ENCODE data around the gene CDK5RAP2.

GRCh38 chr9:120484162-120484561 lies 95.8 kb downstream of the CDK5RAP2 start:
- no peak for TF ChIP-seq ZBTB7A (IDR thresholded peaks at IDR 0.05; ENCODE audit: borderline replicate concordance, control insufficient read depth, low read depth, low read length)
- no peak for TF ChIP-seq POLR2A (conservative IDR thresholded peaks at IDR 0.05)
- TF ChIP-seq CTCF (IDR thresholded peaks at IDR 0.05 in 2 of 3, conservative IDR thresholded peaks at IDR 0.05 in 1 of 3; ENCODE audit: insufficient read depth in 2 of 3, low read depth in 1 of 3, low read length in 3 of 3): no peak
- TF ChIP-seq MTA3 (IDR thresholded peaks at IDR 0.05; ENCODE audit: borderline replicate concordance): no peak
- TF ChIP-seq MXI1 (IDR thresholded peaks at IDR 0.05; ENCODE audit: low read depth, low read length): no peak
- no peak for TF ChIP-seq FIP1L1 (IDR thresholded peaks at IDR 0.05; ENCODE audit: low read depth, low read length, poor library complexity, severe bottlenecking)
- TF ChIP-seq JUNB (CRISPR knock-in tag; conservative IDR thresholded peaks at IDR 0.05): no peak
- no peak for TF ChIP-seq ZNF699 (CRISPR knock-in tag; IDR thresholded peaks at IDR 0.05; ENCODE audit: insufficient replicate concordance)
- no peak for TF ChIP-seq POLR2AphosphoS5 (IDR thresholded peaks at IDR 0.05; ENCODE audit: control insufficient read depth, insufficient read depth, low read depth, low read length)
- no peak for TF ChIP-seq CEBPB (tag; IDR thresholded peaks at IDR 0.05)
- TF ChIP-seq ZNF24 (IDR thresholded peaks at IDR 0.05): no peak
- no peak for TF ChIP-seq KLF13 (tag; IDR thresholded peaks at IDR 0.05; ENCODE audit: borderline replicate concordance, low read depth)
- no peak for TF ChIP-seq SIN3A (IDR thresholded peaks at IDR 0.05; ENCODE audit: borderline replicate concordance in 2 of 2, control insufficient read depth in 1 of 2, low read depth in 2 of 2, low read length in 2 of 2)

Measured in K562 (cell line).